Gastrocnemius medialis (tissue), 4 donors: Measurements from ENCODE around the gene KIF5B. TPM values are rescaled to one million over a fixed set of nuclear protein-coding genes. Genes with fewer than 3 reads are reported as not detected.

Source experiments
- ATAC-seq, 2 donors: fragments of 150-250 bp; one replicate each; pipeline ENCODE4 v1.9.1; 2016
- DNase-seq, 2 donors: peaks; one replicate each; pipeline ENCODE4 v3.0.0-alpha.2; 2019
- H3K27ac ChIP-seq, 4 donors: fragments of 200-600 bp; sonication (generic); 1 replicate in 1 of 4; 2 replicates in 3 of 4; pipeline ENCODE4 v1.5.1; 2016 to 2018; ENCODE audit warnings: mild to moderate bottlenecking in 2 of 4, moderate library complexity in 1 of 4
- H3K27me3 ChIP-seq, 3 donors: fragments of 200-600 bp; sonication (generic) in 2 of 3; 1 replicate in 1 of 3; 2 replicates in 2 of 3; pipeline versions ENCODE4 v1.5.1 to v1.6.0; 2016 to 2019; ENCODE audit warnings: mild to moderate bottlenecking in 1 of 3, moderate library complexity in 1 of 3
- H3K36me3 ChIP-seq, 2 donors: fragments of 200-600 bp; sonication (generic) in 1 of 2; one replicate each; pipeline ENCODE4 v1.5.1; 2017 to 2018
- H3K4me1 ChIP-seq, 2 donors: fragments of 200-600 bp; sonication (generic) in 1 of 2; one replicate each; pipeline ENCODE4 v1.5.1; 2016 to 2017; ENCODE audit warnings: mild to moderate bottlenecking in 2 of 2
- H3K4me3 ChIP-seq, 4 donors: fragments of 200-600 bp; sonication (generic) in 3 of 4; 1 replicate in 1 of 4; 2 replicates in 3 of 4; pipeline ENCODE4 v1.5.1; 2016 to 2019; ENCODE audit warnings: mild to moderate bottlenecking in 2 of 4
- H3K9me3 ChIP-seq, 3 donors: fragments of 200-600 bp; sonication (generic) in 2 of 3; 1 replicate in 1 of 3; 2 replicates in 2 of 3; pipeline ENCODE4 v1.5.1; 2016 to 2019
- CTCF ChIP-seq, 5 experiments: fragments of 450-650 bp in 3 of 5; fragments of 200-600 bp in 2 of 5; sonication (generic) in 2 of 5; IDR thresholded peaks in 4 of 5; conservative IDR thresholded peaks in 1 of 5; 1 replicate in 4 of 5; 2 replicates in 1 of 5; pipeline ENCODE4 v1.5.1; 2016 to 2019; ENCODE audit warnings: antibody characterized with exemption in 5 of 5, mild to moderate bottlenecking in 3 of 5, moderate library complexity in 3 of 5
- POLR2A ChIP-seq, 2 donors: fragments of 450-650 bp; IDR thresholded peaks; one replicate each; pipeline ENCODE4 v1.6.1; 2017; ENCODE audit warnings: antibody characterized with exemption in 2 of 2, mild to moderate bottlenecking in 2 of 2, moderate library complexity in 2 of 2
- in situ Hi-C, 4 donors: fragments of 200-750 bp; cut with MboI; loops; one replicate each; pipeline versions ENCODE4 v1.15.0 to v1.8.0; 2017; ENCODE audit warnings: low sequenced_read_pairs in 4 of 4
- intact Hi-C: fragments of 100-400 bp; cut with DNase I; formaldehyde crosslinking; loops from one replicate; pipeline ENCODE4 v1.15.1; 2023; ENCODE audit warnings: low total_unique reads
- total RNA-seq, 4 donors: library from RNA; depleted of rRNA; stranded (reverse); fragments of >200 nt; gene quantifications; one replicate each; pipeline versions ENCODE4 v1.1.0 to v1.2.3, GENCODE V29; 2016

The KIF5B gene
- total RNA-seq, 4 donors from 2014 or later: 123 to 151 (median 142) TPM

DNA sequence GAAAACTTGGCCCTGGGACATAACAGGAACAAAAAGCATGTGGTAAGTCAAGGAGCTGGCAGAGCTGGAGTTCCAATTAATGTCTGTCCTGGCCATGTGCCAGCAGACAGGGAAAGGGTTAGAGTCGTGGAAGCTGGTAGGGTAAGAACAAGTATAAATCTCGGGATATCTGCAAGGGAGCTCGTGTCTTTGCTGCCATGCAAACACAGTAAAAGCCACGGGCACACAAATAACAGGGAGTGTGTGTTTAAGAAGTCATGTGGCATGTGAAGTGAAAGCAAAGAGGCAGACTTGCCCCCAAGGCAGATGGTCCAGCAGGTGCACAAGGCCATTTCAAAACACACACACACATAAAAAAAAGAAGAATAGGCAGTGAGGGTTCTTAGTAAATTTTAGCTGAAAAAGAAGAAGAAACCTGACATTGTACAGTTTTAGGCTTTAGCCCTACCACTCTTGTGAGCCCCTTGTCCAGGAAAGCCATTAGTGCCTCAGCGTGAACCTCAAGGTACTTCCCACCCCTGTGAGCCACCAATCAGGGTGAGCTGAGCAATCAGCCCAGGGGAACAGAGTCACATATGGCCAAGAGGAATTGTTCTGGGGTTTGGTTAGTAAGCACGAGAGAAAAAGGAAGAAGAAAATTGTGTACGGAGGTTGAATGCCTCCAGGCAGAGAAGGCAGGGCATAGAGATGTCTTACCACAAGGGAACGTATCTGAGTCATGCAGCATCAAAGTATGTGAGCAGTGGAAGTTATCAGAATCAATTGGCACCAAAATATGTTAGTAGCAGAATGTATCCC, 94.7 kb downstream of the KIF5B start:
- ATAC-seq (no peak), DNase-seq (no peak)
- H3K4me1 ChIP-seq: no peaks in the 10 kb centered on the region
- in situ Hi-C loops (no loop called here), intact Hi-C loops (no loop called here)
- H3K36me3 ChIP-seq: no peaks in the 10 kb centered on the region
- no peaks in the 10 kb centered on the region for H3K27me3 ChIP-seq
- H3K9me3 ChIP-seq: no peaks in the 10 kb centered on the region
- H3K4me3 ChIP-seq: no peak overlapping the region
- H3K27ac ChIP-seq: no peak overlapping the region
- no peak for TF ChIP-seq POLR2A (IDR thresholded peaks at IDR 0.05)
- no peak for TF ChIP-seq CTCF (IDR thresholded peaks at IDR 0.05 in 4 of 5, conservative IDR thresholded peaks at IDR 0.05 in 1 of 5)

GRCh38 chr10:31959461-31960173, 96.6 kb downstream of the KIF5B start:
- Histone ChIP-seq H3K9me3 (no peaks in the 10 kb centered on the region), H3K36me3 (no peaks in the 10 kb centered on the region), H3K27ac (no peak overlapping the region), H3K27me3 (no peaks in the 10 kb centered on the region), H3K4me3 (no peak overlapping the region), H3K4me1 (no peaks in the 10 kb centered on the region)
- ATAC-seq: no peak
- in situ Hi-C loops: no loop called here
- no peak for DNase-seq
- intact Hi-C loops: no loop called here
- TF ChIP-seq POLR2A (IDR thresholded peaks at IDR 0.05): no peak
- TF ChIP-seq CTCF (IDR thresholded peaks at IDR 0.05 in 4 of 5, conservative IDR thresholded peaks at IDR 0.05 in 1 of 5): no peak

Other genes with a start within 250 kb of the KIF5B start
- 10 to 100 TPM; 17.0 to 34.3 (median 21.6) TPM for gene ARHGAP12, start 127.6 kb downstream of the KIF5B start, total RNA-seq